GM12892 (cell line): ENCODE data around the gene TET1.

ENCODE experiments used
- POLR2A ChIP-seq: IDR thresholded peaks from 2 replicates; pipeline ENCODE4 v1.6.1; 2011; ENCODE audit warnings: low read depth, low read length, control low read depth
- POLR2AphosphoS5 ChIP-seq: IDR thresholded peaks from 2 replicates; pipeline ENCODE4 v1.6.1; 2011; ENCODE audit warnings: low read depth, low read length, control low read depth

- TF ChIP-seq POLR2A: no peak
- no peak for TF ChIP-seq POLR2AphosphoS5
These were observed 35.4 kb downstream of the TET1 start for GRCh38 chr10:68595513-68595912.
